ENCODE results near the gene NARS2. TPM values are rescaled to one million over a fixed set of nuclear protein-coding genes. Genes with fewer than 3 reads are reported as not detected.

NARS2 gene
- total RNA-seq, 2 donors from 2014 or later, result 7.7 to 14.8 TPM

GRCh38 chr11:78405805-78406204, 168.9 kb downstream of the NARS2 start:
- H3K27me3 ChIP-seq, result no peaks in the 10 kb centered on the region
- peaks cover 0 to 20% of the 10 kb centered on the region in 2 donors for H3K9me3 ChIP-seq
- DNase-seq (ENCODE audit: low spot score), result no peak
- H3K4me1 ChIP-seq, result peaks cover 0 to 11% of the 10 kb centered on the region in 2 donors
- H3K36me3 ChIP-seq, result no peaks in the 10 kb centered on the region
- H3K27ac ChIP-seq, result no peak overlapping the region
- no peak for TF ChIP-seq CTCF (IDR thresholded peaks at IDR 0.05)
- H3K4me3 ChIP-seq, result no peak overlapping the region

- Histone ChIP-seq H3K4me1 (peaks cover 0 to 28% of the 10 kb centered on the region in 2 donors), H3K36me3 (no peaks in the 10 kb centered on the region), H3K4me3 (no peak overlapping the region), H3K9me3 (peaks cover 0 to 6% of the 10 kb centered on the region in 2 donors), H3K27ac (no peak overlapping the region), H3K27me3 (no peaks in the 10 kb centered on the region)
- DNase-seq (ENCODE audit: low spot score), result no peak
- TF ChIP-seq CTCF (IDR thresholded peaks at IDR 0.05), result no peak
Observed at GRCh38 chr11:78403781-78404180, 170.9 kb downstream of the NARS2 start.

DNA sequence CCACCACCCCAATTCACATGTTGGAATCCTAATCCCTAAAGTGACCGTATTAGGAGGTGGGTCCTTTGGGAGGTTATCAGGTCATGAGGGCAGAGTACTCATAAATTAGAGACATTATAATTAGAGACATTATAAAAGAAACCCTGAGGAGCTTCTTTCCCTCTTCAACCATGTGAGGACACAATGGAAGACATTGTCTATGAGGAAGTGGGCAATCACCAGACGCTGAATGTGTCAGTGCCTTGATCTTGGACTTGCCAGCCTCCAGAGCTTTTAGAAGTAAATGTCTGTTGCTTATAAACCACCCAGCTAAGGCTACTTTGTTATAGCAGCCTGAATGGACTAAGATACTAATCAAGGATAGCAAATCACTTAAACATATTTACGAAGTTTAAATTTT, 171.8 kb downstream of the NARS2 start:
- no peak for DNase-seq (ENCODE audit: low spot score)
- H3K4me3 ChIP-seq, result no peak overlapping the region
- H3K36me3 ChIP-seq, result no peaks in the 10 kb centered on the region
- peaks cover 0 to 31% of the 10 kb centered on the region in 2 donors for H3K4me1 ChIP-seq
- no peaks in the 10 kb centered on the region for H3K27me3 ChIP-seq
- H3K27ac ChIP-seq, result no peak overlapping the region
- H3K9me3 ChIP-seq, result no peaks in the 10 kb centered on the region
- TF ChIP-seq CTCF (IDR thresholded peaks at IDR 0.05), result no peak

DNA sequence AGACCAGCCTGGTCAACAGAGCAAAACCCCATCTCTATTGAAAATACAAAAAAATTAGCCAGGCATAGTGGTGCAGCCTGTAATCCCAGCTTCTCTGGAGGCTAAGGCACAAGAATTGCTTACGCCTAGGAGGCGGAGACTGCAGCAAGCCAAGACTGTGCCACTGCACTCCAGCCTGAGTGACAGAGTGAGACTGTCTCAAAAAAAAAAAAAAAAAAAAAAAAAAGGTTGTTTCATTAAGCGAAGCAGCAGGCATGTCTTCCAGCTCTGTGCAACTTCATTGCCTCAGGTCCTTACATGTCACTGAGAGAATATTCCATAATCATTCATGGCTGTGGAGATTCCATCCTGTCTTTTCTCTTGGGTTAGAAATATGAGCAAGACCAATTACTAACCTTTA, 174.0 kb downstream of the NARS2 start:
- Histone ChIP-seq H3K4me1 (peaks cover 0 to 40% of the 10 kb centered on the region in 2 donors), H3K27ac (no peak overlapping the region), H3K36me3 (no peaks in the 10 kb centered on the region), H3K4me3 (no peak overlapping the region), H3K9me3 (no peaks in the 10 kb centered on the region), H3K27me3 (no peaks in the 10 kb centered on the region)
- no peak for DNase-seq (ENCODE audit: low spot score)
- TF ChIP-seq CTCF (IDR thresholded peaks at IDR 0.05), result no peak

GRCh38 chr11:78400116-78400515, 174.5 kb downstream of the NARS2 start:
- H3K27me3 ChIP-seq, result no peaks in the 10 kb centered on the region
- no peak overlapping the region for H3K4me3 ChIP-seq
- H3K4me1 ChIP-seq, result peaks cover 0 to 45% of the 10 kb centered on the region in 2 donors
- no peaks in the 10 kb centered on the region for H3K9me3 ChIP-seq
- no peak for TF ChIP-seq CTCF (IDR thresholded peaks at IDR 0.05)
- H3K27ac ChIP-seq, result no peak overlapping the region
- DNase-seq (ENCODE audit: low spot score), result no peak
- no peaks in the 10 kb centered on the region for H3K36me3 ChIP-seq

GRCh38 chr11:78399136-78399535, 175.5 kb downstream of the NARS2 start:
- Histone ChIP-seq H3K36me3 (no peaks in the 10 kb centered on the region), H3K27me3 (no peaks in the 10 kb centered on the region), H3K27ac (no peak overlapping the region), H3K4me3 (no peak overlapping the region), H3K9me3 (no peaks in the 10 kb centered on the region), H3K4me1 (peaks cover 0 to 41% of the 10 kb centered on the region in 2 donors)
- no peak for DNase-seq (ENCODE audit: low spot score)
- TF ChIP-seq CTCF (IDR thresholded peaks at IDR 0.05), result no peak

All from right atrium auricular region (tissue), 2 donors.